HL-60/S4 treated with phorbol 12-myristate 13-acetate at 8.2 ng/mL for 4 days and 3 days (cell line): Measurements from ENCODE around the gene CLDN7.

ENCODE experiments used
- in situ Hi-C: fragments of 300-500 bp; cut with MboI; formaldehyde crosslinking; loops from 2 replicates; pipeline ENCODE4 v1.15.0; 2022; ENCODE audit warnings: low sequenced_read_pairs

The CLDN7 gene

DNA sequence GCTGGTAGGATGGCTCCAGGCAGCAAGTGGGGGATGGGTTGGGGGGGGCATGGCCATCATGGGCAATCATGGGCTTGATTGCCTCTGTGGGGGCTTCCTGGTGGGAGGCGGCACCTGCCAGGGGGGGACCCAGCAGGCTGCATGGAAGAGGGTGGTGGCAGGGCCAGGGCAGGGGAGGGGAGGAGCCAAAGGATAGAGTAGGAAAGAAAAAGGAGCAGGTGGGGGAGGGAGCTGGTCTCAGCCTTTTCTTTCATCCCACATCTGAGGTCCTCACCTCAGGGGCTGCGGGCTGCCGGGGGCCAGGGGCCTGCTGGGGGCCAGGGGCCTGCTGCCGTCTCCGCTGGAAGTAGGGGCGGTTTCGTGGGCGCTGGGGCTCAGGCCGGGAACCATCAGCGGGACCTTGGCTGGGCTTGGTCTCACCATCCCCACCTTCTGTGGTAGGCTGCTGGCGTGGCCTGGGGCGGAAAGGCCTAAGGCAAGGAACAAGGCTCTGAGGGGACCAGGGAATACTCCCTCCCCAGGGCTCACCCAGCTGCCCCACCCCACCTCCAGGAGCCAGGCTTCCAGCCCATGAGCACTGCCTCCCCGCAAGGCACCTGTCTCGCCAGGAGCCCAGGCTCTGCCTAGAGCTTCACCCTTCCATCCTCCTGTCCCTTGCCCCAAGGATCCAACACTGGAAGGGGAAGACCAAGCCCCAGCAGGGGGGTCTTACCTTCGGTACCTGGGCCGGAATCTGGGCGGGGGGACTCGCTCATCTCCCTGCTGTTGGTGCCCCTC is 27.2 kb upstream of the CLDN7 start:
- in situ Hi-C loops, result no loop called here

DNA sequence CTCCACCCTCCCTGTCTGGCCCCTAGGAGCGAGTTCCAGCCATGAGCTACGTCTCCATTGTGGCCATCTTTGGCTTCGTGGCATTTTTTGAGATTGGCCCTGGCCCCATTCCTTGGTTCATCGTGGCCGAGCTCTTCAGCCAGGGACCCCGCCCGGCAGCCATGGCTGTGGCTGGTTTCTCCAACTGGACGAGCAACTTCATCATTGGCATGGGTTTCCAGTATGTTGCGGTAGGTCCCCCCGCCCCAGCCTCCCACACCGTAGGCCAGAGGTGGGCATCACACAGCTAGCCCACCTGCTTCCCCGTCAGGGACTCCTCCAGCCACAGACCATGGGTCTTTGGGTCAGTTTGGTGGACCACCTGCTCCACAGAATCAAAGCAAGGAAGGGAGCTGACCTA is 23.4 kb upstream of the CLDN7 start:
- in situ Hi-C loops, result no loop called here

DNA sequence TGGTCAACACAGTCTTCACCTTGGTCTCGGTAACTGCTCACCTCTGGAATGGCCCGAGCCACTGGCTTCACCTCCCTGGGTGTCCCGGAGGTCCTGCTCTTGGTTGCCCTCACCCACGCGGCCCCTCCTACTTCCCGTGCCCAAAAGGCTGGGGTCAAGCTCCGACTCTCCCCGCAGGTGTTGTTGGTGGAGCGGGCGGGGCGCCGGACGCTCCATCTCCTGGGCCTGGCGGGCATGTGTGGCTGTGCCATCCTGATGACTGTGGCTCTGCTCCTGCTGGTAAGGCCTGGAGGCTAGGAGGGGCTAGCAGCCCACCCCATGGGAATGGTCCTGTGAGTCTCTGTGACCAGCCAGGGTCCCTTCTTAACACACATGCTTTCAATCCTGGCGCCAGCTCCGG is 22.6 kb upstream of the CLDN7 start:
- in situ Hi-C loops, result no loop called here

DNA sequence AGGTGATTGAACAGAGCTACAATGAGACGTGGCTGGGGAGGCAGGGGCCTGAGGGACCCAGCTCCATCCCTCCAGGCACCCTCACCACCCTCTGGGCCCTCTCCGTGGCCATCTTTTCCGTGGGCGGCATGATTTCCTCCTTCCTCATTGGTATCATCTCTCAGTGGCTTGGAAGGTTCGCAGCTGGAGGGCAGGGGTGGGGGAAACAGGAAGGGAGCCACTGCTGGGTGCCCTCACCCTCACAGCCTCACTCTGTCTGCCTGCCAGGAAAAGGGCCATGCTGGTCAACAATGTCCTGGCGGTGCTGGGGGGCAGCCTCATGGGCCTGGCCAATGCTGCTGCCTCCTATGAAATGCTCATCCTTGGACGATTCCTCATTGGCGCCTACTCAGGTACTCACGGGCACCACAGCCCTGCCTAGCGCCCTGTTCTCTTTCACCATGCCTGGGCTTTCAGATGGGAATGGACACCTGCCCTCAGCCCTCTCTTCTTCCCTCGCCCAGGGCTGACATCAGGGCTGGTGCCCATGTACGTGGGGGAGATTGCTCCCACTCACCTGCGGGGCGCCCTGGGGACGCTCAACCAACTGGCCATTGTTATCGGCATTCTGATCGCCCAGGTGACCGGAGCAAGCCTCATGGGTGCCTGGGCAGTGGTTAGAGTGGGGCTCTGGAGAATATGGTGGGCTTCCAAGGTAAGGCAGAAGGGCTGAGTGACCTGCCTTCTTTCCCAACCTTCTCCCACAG is 21.4 kb upstream of the CLDN7 start:
- in situ Hi-C loops, result no loop called here

DNA sequence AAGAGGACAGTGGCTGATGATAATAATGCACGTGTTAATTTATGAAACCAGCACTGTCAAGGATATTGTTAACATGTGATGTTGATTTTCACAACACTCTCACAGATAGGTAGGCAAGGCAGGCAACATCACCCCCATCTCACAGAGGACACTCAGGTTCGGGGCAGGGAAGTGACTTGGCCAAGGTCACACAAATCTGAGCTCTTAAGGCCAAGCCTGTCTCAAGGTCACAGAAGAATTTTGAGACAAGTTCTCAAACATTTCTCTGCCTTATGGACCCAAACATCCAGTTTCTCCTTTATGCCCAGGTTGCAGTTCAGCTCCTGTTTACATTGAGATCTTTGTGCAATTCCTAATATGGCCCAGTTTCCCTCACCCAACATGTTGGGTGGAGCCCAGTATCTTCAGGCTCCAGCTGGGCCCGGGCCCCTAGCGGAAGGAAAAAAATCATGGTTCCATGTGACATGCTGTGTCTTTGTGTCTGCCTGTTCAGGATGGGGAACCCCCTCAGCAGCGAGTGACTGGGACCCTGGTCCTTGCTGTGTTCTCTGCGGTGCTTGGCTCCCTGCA is 20.6 kb upstream of the CLDN7 start:
- in situ Hi-C loops, result no loop called here

DNA sequence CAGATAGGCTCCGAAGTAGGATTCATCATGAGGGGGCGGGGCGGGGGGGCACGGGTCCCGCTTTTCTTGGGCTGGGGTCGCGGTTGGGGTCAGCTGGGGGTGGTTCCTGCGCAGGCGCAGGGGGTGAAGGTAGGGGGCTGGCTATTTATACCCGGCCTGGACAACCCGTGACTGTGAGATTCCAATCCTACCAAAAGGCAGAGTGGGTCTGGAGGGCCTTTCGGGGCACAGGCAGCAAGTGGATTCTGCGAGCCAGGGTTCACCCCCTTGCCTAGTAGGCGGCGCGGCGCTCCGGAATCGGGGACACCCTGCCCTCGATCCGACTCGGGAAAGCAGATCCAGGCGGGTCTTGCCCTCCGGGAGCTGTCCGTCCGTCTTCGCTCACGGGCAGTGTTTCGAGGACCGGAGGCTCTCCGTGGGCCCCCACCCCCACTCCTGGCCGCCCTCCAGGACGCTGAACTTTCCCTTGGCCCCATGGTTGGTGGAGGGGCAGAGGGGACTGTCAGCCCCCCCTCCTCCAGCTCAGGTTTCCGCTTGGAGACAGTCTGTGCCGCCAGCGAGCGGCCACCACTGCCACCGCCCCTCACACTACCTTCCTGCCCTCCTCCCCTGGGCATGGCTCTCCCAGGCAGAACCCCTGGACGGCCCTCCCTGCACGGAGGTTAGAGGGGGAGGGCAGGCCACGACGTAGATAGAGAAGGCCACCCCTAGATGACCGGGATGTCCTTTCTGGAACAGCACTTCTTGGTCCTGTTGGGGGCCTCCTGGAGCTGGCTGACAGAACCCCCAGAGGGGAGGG is 19.9 kb upstream of the CLDN7 start:
- in situ Hi-C loops, result no loop called here

DNA sequence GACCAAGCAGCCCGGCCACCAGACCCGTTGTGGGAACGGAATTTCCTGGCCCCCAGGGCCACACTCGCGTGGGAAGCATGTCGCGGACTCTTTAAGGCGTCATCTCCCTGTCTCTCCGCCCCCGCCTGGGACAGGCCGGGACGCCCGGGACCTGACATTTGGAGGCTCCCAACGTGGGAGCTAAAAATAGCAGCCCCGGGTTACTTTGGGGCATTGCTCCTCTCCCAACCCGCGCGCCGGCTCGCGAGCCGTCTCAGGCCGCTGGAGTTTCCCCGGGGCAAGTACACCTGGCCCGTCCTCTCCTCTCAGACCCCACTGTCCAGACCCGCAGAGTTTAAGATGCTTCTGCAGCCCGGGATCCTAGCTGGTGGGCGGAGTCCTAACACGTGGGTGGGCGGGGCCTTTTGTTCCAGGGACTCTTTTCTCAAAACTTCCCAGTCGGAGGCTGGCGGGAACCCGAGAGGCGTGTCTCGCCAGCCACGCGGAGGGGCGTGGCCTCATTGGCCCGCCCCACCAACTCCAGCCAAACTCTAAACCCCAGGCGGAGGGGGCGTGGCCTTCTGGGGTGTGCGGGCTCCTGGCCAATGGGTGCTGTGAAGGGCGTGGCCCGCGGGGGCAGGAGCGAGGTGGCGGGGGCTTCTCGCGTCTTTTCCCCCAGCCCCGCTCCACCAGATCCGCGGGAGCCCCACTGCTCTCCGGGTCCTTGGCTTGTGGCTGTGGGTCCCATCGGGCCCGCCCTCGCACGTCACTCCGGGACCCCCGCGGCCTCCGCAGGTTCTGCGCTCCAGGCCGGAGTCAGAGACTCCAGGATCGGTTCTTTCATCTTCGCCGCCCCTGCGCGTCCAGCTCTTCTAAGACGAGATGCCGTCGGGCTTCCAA is 19.0 kb upstream of the CLDN7 start, which contains the start of gene SLC2A4:
SLC2A4 (plus strand) TSS at position 645 of the 879 bp plus-strand sequence; CDS start at position 862, 217 bp downstream.
- in situ Hi-C loops, result no loop called here

DNA sequence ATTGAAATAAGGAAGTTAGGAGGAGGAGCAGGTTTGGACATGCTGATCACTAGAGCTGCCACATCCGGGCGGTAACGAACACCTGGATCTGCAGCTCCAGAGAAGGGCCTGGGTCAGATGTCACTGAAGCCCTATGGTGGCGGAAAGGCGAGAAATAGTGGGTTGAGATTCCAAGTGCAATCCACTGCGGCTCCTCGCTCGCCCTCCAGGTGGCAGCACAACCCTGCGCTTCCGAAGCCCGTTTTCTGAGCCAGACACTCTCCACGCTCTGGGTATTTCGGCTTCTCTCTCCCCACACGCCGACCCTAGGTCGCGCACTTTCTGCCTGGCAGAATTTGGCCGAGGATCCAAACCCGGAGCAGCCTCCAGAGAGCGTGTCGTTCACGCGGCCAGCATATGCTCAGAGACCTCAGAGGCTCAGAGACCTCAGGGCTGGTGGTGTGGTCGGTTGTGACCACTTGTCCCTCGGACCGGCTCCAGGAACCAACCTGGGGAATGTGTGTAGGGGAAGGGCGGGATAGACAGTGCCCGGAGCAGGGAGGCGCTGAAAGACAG is 18.3 kb upstream of the CLDN7 start:
- in situ Hi-C loops, result no loop called here

DNA sequence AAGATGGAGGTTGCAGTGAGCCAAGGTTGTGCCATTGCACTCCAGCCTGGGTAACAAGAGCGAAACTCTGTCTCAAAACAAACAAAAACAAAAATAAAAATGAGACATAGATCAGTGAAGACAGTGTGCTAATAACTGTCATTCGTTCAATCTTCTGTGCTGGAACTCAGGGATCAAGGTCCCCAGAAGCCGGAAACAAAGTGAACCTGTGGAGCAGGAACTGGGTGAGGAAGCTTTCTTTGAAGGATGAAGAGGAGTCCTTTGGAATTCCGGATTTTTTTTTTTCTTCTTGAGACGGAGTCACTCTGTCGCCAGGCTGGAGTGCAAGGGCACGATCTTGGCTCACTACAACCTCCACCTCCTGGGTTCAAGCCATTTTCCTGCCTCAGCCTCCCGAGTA is 17.2 kb upstream of the CLDN7 start:
- in situ Hi-C loops, result no loop called here

DNA sequence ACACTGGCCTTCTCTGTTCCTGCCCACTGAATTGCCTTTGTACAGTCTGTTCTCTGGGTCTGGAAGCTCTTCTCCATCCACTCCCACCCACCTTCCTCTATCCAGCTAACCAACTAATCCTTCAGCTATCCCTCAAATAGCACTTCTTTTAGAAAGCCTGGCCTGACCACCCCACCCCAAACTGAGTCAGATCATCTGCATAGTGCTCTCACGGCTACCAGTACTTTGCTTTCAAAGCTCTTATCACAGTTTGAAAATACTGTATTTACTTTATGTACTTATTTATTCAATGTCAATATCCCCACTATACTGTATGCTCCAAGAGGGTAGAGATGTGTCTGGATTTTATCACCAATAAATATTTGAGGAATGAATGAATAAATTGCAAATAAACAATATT is 4.5 kb upstream of the CLDN7 start:
- in situ Hi-C loops, result no loop called here

DNA sequence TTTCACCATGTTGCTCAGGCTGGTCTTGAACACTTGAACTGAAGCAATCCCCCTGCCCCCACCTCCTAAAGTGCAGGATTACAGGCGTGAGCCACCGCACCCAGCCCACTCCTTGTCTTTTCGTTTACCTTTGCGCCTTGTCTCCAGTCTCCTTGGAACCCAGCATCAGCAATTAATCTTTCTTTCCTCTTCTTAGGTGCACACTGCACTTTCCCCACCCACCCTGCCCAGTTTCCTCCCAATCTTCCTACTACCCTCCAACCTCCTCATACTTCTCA is 1.5 kb upstream of the CLDN7 start:
- in situ Hi-C loops, result no loop called here

DNA sequence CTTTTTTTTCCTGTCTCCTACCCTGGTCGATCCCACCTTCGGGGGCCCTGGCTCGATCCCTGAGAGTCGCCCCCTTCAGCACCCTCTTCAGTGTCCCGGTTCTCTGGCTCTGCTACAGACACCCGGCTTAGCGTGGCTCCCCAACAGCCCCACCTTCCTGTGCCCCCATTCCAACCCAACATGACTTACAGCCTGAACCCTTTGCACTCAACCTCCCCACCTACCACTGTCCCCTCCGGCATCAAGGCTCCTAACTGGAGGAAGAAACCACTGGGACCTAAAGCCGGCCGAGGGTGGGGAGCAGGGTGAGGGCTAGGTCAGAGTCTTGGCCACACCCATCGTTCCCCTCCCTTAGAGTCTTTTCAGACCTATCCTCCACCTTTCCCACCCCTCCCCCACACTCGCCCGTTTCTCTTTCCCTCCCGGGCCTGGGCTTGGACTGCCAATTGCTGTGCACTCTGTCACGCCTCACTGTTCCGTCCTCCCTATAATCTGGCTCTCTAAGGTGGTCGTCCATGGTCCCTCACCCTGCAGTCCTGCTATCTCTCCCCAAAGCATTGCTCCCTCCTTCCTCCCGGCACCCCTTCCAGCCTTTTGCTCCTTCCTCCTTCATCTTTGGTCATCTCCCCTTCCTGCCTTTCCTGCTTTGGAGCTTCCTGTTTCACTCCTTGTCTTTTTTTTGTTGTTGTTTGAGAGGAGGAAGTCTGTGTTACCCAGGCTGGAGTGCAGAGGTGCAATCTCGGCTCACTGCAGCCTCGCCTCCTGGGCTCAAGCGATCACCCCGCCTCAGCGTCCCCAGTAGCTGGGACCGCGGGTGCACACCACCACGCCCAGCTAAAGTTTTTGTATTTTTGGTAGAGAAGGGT is 890 bp upstream of the CLDN7 start:
- in situ Hi-C loops, result no loop called here

DNA sequence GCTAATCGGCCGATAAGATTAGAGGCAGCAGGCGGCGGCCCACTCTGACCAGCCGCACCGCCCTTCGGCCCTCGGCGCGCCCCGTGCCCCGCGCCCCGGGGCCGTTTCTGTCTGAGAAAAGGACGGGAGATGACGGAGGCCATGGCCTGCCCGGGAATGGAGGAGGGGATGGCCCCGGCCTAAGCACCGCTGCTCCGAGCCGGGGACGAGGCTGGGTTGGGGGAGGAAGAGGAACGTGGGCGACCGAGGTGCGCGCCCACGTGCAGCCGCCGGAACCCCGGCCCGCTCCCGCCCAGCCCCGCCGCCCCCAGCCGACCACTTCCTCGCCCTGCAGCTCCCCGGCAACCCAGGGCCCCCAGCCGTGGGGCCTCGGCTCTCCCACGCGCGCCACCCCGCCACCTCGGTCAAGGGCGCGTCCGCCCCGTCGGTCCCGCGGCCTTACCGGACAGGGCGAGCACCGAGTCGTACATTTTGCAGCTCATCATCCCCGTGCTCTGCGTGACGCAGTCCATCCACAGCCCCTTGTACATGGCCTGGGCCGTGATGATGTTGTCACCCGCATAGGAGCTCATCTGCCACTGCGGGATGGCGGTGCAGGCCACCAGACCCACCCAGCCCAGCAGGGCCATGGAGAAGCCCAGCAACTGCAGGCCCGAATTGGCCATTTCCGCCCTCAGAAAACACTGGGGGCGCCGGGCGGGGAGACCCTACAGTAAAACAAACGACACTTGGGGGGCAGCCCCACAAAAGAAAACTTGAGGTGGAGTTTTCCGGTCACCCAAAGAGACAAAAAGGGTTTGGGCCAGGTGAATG is 693 bp downstream of the CLDN7 start:
- in situ Hi-C loops, result no loop called here

DNA sequence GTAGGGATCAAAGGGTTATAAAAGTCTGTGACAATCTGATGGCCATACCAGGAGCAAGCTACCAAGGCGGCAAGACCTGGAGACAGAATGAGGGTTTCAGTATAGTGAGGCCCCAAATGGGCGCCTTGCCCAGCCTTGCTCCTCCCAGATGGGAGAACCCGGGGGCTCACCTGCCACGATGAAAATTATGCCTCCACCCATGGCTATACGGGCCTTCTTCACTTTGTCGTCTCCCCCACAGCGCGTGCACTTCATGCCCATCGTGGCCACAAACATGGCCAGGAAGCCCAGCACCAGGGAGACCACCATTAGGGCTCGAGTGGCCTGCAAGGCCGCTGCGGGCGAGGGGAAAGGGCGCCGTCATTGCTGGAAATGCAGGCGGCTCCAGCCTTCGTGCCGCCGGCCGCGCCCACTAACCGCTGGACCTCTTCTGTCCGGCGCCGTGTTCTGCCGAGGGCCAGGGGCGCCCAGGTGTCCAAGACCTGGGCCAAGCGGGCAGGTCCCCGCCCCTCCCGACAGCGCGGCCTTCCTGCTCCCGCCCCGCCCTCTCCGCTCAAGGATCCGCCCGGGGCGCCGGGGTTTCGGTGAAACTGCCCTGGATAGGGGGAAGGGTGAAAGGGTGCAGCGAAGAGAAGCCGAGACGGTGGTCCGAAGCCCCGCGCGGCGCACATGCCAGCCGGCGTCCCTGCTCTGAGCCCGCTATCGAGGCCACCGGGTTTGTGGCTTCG is 1.5 kb downstream of the CLDN7 start:
- in situ Hi-C loops, result no loop called here

DNA sequence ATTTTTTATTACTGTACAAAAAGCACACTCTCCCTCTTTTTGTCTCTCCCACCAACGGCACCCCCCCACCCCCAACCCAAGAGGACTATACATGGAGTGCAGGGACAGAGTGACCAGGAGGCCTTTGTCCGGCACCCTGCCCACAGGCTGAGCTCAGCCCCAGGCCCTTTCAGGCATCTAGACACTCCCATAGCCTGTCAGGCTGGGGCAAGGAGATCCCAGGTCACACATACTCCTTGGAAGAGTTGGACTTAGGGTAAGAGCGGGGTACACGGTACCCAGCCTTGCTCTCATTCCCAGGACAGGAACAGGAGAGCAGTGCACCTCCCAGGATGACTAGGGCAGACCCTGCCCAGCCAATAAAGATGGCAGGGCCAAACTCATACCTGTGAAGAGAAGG is 2.1 kb downstream of the CLDN7 start:
- in situ Hi-C loops, result no loop called here

DNA sequence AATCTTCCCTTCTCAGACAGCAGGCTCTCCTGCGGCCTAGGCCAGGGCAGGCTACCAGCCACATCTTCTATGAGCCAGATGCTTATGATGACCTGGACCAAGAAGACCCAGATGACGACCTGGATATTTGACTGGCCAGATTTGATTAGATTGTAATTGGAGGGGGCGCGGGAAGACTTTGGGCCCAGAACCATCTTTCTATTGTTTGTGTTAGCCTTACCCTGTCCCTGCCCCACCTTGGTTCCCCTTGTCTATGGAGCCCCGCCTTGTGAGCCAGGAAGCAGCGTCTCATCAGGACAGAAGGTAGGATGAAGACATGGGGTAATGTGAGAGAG is 2.8 kb downstream of the CLDN7 start:
- in situ Hi-C loops, result no loop called here

DNA sequence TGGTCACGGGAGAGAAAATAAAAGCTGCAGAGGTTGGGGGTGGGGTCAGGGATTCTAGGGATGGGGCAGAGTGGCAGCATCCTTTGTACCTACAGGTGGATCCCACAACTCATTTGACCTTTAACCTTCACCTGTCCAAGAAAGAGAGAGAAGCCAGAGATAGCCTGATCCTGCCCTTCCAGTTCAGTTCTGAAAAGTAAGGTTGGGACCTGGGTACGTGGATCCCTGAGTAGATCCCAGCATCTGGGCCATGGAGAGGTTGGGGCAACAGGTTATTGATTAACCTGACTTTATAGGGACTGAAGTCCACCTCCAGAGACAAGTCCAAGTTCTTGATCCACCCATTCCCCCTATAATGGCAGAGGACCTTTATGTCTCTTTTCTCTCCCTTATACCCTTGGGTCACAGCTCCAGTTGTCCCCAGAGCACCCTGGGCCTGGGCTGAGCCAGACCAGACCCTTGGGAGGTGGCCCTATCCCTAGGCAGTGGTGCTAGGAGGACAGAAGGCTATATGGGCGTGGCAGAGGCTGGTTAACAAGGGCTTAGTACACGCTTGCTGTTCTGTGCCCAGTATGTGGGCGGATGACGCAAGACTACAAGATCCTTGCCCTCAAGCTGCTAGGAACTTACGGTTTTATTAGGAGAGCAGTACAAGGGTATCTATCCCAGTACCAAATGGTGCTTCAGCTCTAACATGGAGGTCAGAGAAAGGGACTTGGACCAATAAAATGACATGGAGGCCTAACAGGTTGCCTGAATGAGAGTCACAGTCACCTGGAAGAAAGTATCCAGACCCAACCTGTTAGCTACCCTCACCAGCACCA is 3.3 kb downstream of the CLDN7 start:
- in situ Hi-C loops, result no loop called here
